GM12873 (cell line): ENCODE data around the gene HLA-DOA.
A peak's percentile ranks its signal among the peaks of the same experiment; 100 is the strongest.

Experiments
- CTCF ChIP-seq: IDR thresholded peaks from 2 replicates; pipeline ENCODE4 v1.5.1; 2012; ENCODE audit warnings: low read depth, mild to moderate bottlenecking, moderate library complexity, low read length, control low read depth; ENCODE audit not compliant: insufficient read depth; ENCODE audit errors: missing control alignments

Gene HLA-DOA

GRCh38 chr6:32971581-32972352 is 37.6 kb downstream of the HLA-DOA start:
- TF ChIP-seq CTCF: peak; percentile 5

GRCh38 chr6:32971242-32971580 is 38.2 kb downstream of the HLA-DOA start:
- no peak for TF ChIP-seq CTCF

GRCh38 chr6:32970413-32971241 is 38.8 kb downstream of the HLA-DOA start:
- TF ChIP-seq CTCF: no peak

GRCh38 chr6:32969685-32970412 is 39.5 kb downstream of the HLA-DOA start:
- TF ChIP-seq CTCF: peak; percentile 45

DNA sequence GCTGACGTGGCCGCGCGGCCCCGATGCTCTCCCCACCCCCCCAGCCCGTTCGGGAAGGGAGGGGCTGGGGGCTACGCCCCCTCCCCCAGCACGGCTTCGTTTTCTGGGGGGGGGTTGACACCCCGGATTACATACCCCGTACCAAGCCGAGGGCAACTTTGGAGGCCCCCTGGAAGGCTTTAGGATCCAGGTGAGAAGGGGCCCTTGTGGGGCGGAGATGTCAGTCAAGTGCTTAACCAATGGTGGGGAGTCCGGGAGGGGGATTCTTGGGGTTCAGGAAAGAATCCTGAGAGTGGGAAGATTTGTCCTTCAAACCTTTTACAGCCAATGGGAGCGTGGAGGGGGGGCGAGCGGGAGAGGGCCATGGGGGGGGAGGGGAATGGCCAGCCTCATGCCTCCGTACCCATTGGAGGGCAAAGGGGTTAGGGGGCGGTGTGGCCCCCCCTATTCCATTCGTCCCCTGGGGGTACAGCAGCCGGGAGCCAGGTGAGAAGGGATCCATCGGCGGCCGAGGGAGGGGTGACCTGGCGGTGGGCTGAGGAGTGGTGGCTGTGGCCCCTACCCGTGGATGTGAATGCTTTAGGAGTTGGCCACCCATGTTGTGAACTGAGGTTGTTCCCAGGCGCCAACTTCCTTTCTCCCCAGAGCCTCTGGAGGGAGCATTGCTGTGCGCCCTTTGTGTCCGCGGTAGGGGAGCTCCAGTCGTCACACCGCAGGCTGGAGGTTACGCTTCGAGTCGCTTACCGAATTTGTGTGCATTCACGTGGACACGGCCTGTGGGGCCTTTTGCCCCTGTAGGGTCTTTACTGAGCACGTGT is 40.3 kb downstream of the HLA-DOA start:
- peak; percentile 10 for TF ChIP-seq CTCF

GRCh38 chr6:32968093-32968866 is 41.1 kb downstream of the HLA-DOA start, which contains the start of gene BRD2:
TSS of gene BRD2 (plus strand) at chr6:32968594. CDS start at chr6:32972899, 4,305 bp downstream.
- no peak for TF ChIP-seq CTCF
